NCI-H1105 treated with DMSO at 0.1 percent for 48 hours (cell line): ENCODE data around the gene SLC52A1.

Experiments used
- DNase-seq: peaks from one replicate; lab custom pipeline; 2025; lab: John Stamatoyannopoulos, UW

The SLC52A1 gene

GRCh38 chr17:4987767-4988567 is 47.3 kb downstream of the SLC52A1 start:
- no peak for DNase-seq

GRCh38 chr17:4986951-4987766 is 48.1 kb downstream of the SLC52A1 start, which contains the start of gene CAMTA2:
CAMTA2 (minus strand) TSS chr17:4987675; CDS start chr17:4986222, 1,453 bp downstream.
- peak; percentile 83 for DNase-seq

GRCh38 chr17:4986403-4986802 is 48.8 kb downstream of the SLC52A1 start:
- DNase-seq: no peak
